HG03159 (cell line): ENCODE results near the gene HTT.
"Not testable (repeated sequence)": the region's sequence is repeated elsewhere in the genome, so short reads cannot be mapped to it uniquely, and the experiment has no call there.

Experiments used
- ATAC-seq: cut with Tn5 transposase; IDR thresholded peaks from one replicate; pipeline ENCODE4 v1.9.1; 2021; ENCODE audit warnings: mild to moderate bottlenecking, moderate library complexity; ENCODE audit not compliant: unreplicated experiment

Gene HTT

GRCh38 chr4:3158841-3159240 is 84.4 kb downstream of the HTT start:
- ATAC-seq = no peak

GRCh38 chr4:3160438-3160837 is 86.0 kb downstream of the HTT start:
- ATAC-seq = no peak

- ATAC-seq = not testable (repeated sequence)
These were observed 86.6 kb downstream of the HTT start for GRCh38 chr4:3161044-3161443.

- not testable (repeated sequence) for ATAC-seq
These were observed 92.0 kb downstream of the HTT start for GRCh38 chr4:3166434-3166833.

- ATAC-seq = no peak
These were observed 93.5 kb downstream of the HTT start for GRCh38 chr4:3168029-3168428.

- ATAC-seq = no peak
These were observed 100.2 kb downstream of the HTT start for GRCh38 chr4:3174371-3175338.

GRCh38 chr4:3176367-3177229 is 102.1 kb downstream of the HTT start:
- ATAC-seq = no peak

GRCh38 chr4:3177426-3177825 is 102.9 kb downstream of the HTT start:
- no peak for ATAC-seq

GRCh38 chr4:3177905-3178304 is 103.4 kb downstream of the HTT start:
- ATAC-seq = no peak

GRCh38 chr4:3178351-3178750 is 103.9 kb downstream of the HTT start:
- ATAC-seq = no peak

GRCh38 chr4:3179126-3179706 is 104.7 kb downstream of the HTT start:
- no peak for ATAC-seq

- ATAC-seq = no peak
These were observed 108.5 kb downstream of the HTT start for GRCh38 chr4:3183008-3183407.

GRCh38 chr4:3184725-3185124 is 110.2 kb downstream of the HTT start:
- no peak for ATAC-seq

- ATAC-seq = no peak
These were observed 112.1 kb downstream of the HTT start for GRCh38 chr4:3186609-3187008.

GRCh38 chr4:3188118-3188517 is 113.6 kb downstream of the HTT start:
- no peak for ATAC-seq

- no peak for ATAC-seq
These were observed 115.0 kb downstream of the HTT start for GRCh38 chr4:3189459-3189858.

- no peak for ATAC-seq
These were observed 116.1 kb downstream of the HTT start for GRCh38 chr4:3190549-3190948.

- no peak for ATAC-seq
These were observed 117.7 kb downstream of the HTT start for GRCh38 chr4:3192188-3192587.

- no peak for ATAC-seq
These were observed 118.3 kb downstream of the HTT start for GRCh38 chr4:3192827-3193226.

- ATAC-seq = no peak
These were observed 119.2 kb downstream of the HTT start for GRCh38 chr4:3193531-3194203.
